HG02571 (cell line): ENCODE results near the gene MSGN1.

ENCODE experiments used
- ATAC-seq: cut with Tn5 transposase; IDR thresholded peaks from one replicate; pipeline ENCODE4 v1.9.1; 2021; ENCODE audit warnings: mild to moderate bottlenecking, moderate library complexity; ENCODE audit not compliant: unreplicated experiment

Gene MSGN1

DNA sequence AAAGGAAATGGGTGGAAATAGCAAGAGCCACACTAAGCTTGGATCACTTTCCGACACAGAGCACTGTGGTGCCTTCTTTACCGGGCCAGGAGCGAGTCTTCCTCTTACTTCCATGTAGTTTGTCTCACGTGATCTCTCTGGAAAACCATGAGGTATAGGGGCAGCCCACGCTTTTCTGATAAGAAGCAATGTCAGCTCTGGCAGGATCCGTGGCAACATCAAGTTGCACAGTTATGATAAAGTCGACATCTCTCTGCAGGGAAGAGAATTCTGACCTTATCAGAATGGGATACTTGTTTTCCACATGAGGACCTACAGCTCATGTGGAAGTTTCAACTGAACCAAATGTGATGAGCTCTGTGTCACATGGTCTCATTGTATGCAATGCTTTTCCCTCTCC, 29.5 kb downstream of the MSGN1 start:
- ATAC-seq: no peak

DNA sequence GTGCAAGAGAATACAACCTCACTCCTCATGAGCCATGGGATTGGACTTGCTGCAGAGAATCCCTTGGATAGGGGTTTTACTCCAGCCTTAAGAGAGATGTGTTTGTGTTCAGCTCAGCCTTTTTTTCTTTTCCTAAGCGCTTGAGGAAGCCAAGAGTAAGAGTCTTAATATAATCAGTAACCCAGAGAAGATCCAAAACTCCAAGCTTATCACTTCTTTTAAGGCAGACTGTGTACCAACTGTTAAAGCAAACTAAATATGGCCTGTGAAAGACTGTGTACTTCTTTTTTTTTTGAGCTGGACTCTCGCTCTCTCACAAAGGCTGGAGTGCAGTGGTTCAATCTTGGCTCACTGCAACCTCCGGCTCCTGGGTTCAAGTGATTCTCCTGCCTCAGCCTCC, 30.4 kb downstream of the MSGN1 start:
- ATAC-seq: no peak

DNA sequence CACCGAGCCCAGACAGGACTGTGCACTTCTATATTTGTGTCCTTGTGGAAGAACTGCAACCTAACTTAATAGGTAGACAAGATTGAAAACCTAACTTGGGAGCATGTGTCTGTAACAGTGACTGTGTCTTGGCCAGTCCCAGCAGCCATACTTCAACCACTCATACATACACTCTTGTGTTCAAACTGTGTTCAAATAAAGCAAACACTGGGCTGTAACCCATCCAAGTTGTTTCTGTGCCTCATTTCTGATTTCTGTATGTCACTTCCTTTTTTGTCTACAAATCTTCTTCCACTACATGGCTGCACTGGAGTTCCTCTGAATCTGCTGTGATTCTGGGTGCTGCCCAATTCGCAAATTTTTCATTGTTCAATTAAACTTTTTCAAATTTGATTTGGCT, 31.0 kb downstream of the MSGN1 start:
- no peak for ATAC-seq

DNA sequence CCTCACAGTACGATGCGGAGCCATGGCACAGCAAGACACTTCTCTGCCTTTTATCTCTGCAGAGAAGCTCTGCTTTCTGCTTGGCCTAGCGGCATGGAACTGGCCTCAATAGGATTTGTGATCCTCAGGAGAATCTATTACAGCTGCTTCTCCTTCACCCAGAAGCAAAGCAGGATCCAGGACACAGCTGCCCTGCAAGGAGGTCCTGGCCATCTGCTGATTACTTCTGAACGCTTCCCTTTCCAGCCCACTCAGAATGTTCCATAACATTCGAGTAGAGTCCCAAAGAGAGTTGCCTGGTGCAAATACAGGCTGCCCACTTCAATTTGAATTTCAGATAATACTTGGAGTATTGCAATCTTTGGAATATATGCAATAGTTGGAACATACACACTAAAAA, 33.0 kb downstream of the MSGN1 start:
- ATAC-seq: no peak

DNA sequence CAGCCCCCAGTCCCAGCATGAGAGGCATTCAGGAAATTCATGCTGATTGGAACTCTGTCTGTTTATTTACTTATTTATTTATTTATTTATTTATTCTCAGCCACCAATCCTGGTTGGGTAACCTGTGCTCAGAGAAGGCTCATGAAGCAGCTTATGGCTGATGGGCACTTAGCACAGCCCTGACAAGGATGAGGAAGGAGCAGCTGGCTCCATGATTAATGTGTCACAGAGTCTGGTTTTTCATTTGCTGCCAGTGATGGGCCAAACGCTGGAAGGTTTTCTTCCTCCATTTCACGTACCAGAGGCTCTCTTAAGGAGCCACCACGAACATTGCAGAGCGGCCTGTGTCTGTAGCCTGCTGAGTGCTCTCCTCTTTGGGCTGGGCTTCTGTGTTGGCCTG, 33.9 kb downstream of the MSGN1 start:
- ATAC-seq: no peak

DNA sequence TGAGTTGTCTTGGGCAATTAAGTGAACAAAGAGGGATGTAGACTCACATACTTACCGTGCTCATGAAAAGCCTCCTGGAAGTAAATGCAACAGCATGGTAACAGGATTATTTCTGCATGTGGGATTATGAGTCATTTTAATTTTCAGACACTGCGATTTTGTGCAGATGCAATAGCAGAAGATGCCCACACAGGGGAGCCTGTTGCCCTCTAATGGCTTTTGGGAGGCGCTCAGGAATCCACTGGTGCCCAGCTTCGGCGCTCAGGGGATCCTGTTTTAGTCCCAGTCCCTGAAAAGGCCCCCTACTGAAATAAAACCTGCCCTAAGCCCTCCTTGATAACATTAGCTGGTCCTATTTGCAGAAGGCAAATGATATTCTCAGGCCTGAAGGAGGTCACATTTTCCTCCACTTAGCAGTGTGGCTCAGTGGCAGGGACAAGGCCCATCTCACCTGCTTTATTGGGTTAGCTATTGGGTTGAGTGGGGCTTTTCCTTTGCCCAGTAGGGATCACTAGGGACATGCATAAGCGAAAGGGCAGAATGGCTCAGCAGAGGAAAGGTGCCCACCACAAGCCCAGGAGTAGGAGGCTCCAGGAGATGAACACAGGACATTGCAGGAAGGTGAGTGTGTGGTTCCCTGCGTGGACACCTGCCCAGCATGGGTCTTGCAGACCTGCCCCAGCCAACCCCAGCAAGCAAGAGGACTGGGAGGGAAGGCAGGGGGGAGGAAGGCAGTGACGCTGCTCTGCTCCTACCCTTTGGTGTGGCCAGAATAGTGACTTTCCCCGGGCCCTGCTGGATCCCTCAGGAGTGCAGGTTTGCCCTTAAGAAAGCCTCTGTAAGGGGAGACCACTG, 35.7 kb downstream of the MSGN1 start:
- ATAC-seq: peak; percentile 84

GRCh38 chr2:17853799-17854198, 37.5 kb downstream of the MSGN1 start:
- no peak for ATAC-seq

DNA sequence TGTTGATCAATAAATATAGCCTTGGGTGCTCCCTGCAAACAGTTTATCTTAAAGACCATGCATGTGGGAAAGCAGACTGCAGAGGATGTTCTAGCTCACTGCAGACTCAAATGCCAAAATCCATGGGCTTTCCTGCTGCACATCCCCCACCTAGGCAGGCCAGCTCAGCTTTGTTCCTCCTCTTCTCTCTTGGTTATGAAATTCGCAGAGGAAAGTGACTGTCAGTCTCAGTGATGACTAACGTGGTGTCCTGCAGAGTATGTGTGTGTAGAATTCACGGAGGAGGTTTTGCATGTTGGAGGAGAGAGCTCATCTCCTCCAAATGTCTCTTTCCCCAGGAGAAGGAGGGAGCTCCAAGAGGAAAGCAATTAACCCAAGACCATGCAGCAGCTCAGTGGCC, 40.8 kb downstream of the MSGN1 start:
- no peak for ATAC-seq

- no peak for ATAC-seq
Observed at GRCh38 chr2:17858064-17858463, 41.8 kb downstream of the MSGN1 start.

GRCh38 chr2:17863539-17863938, 47.3 kb downstream of the MSGN1 start:
- ATAC-seq: no peak

- ATAC-seq: no peak
Observed at GRCh38 chr2:17864676-17865075, 48.4 kb downstream of the MSGN1 start.

- no peak for ATAC-seq
Observed at GRCh38 chr2:17867133-17867532, 50.9 kb downstream of the MSGN1 start.
